Right lung (tissue), 5 donors: ENCODE results near the gene SYT6. TPM values are rescaled to one million over a fixed set of nuclear protein-coding genes. Genes with fewer than 3 reads are reported as not detected.
A peak's percentile ranks its signal among the peaks of the same experiment; 100 is the strongest.

Source experiments
- DNase-seq, 2 donors: peaks; one replicate each; pipeline ENCODE4 v3.0.0-alpha.2; 2013
- polyA plus RNA-seq, 5 donors: library from polyadenylated mRNA; unstranded; fragments of 120-200 nt; gene quantifications; one replicate each; pipeline versions ENCODE4 v1.2.1 to v1.2.3, GENCODE V29; 2013; ENCODE audit warnings: inconsistent platforms in 1 of 5, low replicate concordance in 1 of 5; ENCODE audit not compliant: insufficient read length in 5 of 5, insufficient read depth in 1 of 5

Gene SYT6
- polyA plus RNA-seq, 5 donors, result 9.3 to 16.5 (median 12.5) TPM

DNA sequence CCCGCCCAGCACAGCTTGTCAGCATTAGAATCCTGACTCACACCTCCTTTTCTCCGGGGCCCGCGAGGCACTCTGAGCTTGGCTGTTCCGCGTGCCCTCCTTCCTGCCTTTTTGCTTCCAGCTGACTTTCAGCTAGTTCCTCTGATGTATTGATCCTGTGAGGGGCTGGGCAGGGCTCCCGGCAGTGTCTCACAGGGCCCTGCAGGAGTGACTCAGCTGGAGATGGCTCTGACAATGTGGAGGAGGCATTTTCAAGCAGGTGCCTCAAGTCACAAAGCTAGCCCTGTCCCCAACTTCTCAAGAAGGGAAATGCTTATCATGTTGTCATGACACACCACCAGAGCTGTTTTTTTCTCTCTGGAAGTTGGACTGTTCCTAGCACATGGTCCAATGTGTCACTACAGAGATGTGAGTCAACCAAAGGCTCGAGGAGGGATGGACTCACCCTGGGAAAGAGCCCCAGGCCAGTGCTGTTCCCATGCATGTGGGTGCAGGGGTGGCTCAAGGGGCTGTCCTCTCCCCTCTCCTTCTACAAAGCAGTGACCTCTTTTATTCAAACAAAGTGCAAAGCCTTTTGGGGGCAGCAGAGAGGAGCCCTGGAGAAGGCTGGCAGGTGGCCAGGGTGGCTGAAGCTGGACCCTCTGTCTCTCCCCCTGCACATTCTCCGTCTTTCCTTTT is 30.6 kb downstream of the SYT6 start:
- DNase-seq, result peak; percentile 31 to 32

DNA sequence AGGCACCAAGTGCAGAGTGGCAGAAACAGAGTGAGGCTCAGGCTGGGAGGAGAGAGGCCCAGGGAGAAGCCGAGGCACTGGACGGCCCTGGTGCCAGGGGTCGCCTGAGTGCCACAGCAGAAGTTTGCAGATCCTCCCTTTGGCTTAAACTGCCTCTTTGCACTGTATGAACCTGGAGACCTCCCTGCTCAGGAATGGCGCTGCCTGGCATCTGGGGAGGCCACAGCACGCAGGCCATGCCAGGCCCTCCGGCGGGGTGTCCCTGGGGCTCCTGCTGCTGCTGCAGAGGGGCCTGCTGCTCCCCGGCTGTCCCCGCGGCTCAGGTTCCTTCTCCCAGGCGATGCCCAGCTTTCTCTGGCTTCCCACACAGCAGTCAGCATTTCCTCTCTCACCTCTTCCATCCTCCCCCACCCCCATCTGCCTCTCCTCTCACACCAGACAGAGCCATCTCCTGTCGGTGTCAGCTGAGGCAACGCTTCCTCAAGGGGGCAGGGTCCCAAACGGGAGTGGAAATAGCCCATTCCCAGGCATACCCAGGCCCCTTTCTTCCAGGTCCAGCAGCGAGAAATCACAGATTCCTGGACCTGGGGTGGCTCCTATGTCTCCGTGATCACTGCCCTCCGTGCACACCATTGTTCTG is 35.2 kb downstream of the SYT6 start:
- DNase-seq, result no peak

DNA sequence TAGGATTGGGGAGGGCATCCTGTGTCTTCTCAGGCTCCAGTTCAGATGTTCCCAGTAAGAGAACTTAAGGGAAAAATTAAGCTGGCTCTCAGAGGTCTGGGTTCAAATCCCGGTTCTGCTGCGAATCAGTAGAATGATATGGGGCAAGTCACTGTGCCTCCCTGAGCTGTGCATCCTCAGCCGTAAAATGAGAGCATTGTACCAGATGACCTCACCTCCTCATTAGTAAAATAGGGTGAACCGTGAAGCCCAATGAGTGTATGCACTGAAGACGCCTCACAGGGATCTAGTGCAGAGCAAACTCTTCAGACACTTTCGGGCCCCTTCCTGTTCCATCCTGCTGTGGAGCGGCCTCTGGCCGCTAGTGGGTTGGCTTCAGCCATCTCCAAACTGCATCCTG is 36.0 kb downstream of the SYT6 start:
- DNase-seq, result no peak

DNA sequence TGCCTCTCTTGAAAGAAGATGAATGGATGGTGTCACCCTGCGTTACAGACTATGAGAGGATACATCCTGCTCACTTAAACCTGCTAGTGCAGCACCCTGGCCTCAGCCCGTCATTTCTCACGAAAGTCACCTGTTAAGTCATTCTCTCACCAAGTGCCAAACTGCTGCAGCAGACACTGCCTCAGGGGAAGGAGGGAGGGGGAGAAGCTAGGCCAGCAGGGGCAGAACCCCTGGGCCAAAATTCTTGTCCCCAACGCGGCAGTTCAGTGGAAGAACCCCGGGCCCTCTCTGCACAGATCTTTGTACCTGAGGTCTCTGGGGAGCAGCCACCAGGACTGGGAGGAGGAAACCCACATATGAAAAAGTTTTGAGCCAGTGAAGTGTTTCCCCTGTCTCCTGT is 37.6 kb downstream of the SYT6 start:
- no peak for DNase-seq

DNA sequence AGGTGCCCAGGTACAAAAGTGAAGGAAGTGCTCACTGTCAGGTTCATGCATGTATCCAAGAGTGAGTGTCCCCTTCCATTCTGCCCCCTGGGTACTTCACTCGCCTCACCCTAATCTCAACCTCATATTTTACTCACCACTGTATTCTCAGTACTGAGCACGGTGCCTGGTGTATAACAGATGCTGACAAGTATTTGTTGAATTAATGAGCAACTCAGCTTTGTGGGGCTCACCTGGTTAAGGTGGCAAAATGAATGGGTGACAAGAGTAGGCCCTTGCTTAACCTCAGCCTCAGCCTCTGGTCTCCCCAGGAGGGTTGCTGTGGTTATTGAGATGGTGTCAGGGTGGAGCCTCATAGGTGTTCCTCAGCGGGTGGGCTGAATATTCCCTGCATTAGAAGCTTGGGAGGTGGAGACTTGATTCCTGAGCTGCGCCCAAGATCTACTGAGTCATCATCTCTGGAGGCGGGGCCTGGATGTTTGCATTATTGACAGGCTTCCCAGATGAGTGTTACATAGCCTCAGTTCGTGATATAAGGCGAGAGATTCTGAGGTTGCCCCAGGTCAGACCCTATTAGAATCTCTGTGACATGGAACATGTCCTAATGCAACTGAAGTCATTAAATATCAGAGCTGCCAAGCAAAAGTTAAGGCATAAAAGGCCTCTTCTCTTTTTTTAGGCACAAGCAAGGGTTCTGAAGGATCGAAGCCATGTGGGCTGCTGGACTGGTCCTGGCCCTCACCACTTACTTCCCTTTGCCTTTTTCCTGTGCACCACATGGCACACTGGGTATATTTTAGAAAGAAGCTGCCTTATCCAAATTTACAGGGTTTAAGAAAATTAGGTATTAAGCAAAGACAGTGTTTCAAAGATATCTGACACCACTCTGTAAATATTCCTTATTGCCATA is 39.2 kb downstream of the SYT6 start:
- no peak for DNase-seq

DNA sequence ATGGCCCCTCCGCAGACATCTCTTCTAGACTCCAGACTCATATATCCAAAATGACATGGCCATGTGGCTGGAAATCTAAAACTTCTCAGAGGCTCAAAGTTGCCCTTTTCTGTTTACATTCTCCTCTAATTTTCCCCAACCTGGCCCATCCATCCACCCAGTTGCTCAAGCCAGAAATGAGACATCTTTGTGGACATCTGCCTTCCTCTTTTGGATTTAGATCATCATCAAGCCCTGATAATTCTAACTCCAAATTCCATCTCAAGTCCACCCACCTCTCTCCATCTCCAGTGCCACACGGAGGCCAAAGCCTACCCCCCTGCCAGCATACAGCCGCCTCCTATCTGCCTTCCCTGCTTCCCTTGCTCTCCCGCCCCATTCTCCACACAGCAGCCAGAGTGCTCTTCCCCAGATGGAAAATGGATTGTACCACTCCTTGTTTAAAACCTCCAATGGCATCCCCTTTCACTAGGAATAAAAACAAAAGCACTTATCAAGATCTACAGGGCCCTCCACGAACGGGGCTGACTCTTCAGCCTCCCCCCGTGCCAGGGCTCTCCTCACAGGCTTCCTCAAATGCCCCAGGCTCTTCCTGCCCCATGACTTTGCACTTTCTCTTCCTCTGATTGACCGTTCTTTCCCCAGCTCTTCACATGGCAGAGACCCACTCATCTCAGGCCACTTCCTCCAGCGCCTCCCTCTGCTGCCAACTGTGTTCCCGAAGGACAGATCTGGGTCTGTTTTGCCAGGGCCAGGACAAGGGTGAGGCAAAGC is 40.1 kb downstream of the SYT6 start:
- no peak for DNase-seq

DNA sequence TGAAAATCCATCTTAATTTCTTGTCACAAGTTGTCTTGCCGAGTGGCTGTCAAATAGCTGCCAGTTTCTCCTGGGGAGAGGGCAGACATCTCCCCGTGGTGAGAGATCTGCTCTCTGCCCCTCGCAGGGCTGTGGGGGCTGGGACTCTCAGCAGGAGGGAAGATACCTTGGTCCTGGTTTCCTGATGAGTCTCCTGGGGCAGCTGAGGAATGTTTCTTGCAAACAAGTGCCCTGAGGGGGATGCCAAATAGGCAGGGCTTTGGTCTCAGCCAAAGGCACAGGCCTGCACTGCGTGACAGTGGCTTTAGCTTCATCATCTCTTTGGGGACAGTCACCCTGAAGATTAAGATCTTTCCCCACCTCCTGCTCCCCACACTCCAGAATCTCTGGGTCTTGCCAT is 40.9 kb downstream of the SYT6 start:
- no peak for DNase-seq

DNA sequence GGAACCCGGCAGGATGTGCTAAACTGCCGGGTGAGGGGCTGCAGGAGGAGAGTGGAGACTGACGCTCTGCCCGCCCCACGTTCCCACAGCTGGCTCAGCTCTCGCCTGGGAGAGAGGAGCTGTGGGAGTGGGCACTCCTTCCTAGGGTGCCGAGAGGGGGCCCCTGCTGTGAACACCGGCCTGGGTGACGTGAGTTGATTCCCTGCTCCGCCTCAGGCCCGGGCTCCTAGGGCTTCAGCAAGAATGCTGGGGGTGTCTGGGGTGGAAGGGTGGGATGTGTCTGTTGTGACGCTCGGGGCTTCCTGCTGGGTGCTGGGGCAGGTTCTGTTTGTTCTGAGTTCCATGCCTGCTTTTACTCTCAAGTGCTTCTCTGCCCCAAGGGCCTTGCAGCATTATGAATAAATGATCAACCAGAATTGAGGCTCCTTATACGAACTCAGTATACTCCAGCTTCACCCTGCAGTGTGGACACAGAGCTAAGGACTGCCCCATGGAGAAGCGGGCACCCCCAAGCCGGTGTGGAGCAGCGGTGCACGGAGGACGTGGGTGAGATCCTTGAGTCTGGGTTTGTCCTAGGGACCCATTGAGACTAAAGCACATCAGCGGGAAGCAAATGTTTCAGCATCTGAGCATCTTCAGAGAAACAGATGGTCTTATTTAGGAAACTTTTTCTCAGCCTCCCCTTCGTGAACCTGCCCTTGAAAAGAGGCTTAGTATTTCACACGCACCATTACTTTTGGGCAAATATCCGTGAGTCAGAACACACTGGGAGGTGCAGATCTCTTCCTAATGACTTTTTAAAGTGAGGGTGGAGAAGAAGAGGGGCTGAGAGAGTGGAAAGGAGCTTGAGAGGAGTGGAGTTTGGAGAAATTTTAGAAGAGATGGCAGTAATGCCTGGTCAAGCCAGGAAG is 41.7 kb downstream of the SYT6 start:
- no peak for DNase-seq

DNA sequence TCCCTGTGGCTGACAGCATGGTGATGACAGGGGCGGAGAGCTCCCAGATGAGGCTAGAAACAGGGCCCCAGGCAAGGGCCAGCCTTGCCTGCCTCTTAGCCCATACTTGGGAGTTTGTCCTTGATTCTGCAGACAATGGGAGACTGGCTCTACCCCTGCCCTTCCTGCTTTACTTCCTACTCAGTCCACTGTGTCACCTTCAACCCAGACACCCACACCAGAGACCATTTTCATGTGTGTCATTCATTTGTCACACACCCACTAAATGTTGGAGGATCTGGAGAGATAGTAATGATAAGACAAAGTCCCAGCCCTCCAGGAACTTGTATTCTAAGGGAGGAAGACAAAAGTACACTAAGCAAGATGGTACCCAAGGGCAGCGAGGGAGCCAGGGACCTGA is 43.7 kb downstream of the SYT6 start:
- DNase-seq, result no peak

DNA sequence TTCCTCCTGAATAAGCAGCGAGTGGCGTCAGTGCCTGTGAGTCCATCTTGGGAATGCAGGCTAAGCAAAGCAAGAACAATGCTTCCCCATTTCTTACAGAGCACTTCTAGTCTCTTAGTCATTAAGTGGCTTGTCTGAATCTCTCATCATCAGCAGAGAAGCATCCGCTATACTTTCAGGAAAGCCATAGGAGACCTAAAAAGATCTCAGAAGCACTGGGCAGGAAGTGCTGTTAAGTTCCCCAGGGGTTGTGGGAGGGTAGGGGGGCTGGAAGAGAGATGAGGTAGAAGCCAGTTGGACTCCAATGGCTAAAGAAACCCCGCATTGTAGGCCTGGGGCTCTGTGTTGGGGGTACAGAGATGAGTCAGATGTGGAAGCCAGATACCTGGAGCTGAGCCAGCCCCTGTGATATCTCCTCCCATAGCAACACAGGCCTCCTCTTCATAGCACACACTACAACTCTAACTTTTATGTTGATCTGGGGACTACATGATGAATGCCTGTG is 44.9 kb downstream of the SYT6 start:
- no peak for DNase-seq

DNA sequence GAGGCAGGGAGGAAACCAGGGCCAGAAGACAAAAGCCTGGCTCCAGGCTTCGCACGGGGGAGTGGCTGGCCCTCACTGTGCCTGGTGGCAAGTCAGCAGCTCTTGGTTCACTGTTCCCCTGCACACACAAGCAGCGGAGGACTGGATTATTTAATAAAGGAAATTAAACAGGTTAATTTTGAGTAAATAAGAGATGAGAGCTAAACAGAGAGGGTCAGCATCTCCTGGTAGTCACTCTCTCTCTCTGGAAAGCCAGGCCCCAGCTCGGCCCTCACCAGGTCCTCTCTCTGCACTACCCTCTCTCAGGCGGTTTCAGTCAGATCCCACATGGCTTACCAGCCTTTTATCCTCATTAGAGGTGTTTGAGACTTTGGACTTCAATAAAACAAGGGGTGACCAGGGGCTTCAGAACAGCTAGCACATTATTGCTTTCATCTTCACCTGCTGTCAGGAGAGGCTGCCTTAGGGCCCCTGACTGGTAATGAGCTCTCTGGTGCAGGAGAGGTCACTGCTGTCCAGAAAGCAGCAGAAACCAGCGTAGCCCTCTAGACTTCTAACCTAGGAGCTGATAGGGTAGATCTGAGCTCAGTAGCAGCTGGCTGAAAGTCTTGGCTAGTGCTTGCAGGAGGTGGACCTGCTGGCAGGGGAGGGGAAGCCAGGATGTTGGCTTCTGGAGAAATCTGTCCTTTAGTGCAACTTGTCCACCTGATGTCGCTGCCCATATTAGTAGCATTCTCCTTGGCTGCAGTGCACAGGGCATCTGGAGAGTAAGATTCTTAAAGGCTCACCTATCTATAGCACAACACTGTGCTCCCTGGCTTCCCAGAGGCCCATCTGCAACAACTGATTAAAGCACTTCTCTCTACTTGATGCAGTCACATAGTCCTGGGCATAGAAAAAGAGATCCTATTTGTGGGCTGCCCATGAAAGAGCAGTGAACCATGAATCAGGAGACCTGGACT is 45.9 kb downstream of the SYT6 start:
- DNase-seq, result no peak

DNA sequence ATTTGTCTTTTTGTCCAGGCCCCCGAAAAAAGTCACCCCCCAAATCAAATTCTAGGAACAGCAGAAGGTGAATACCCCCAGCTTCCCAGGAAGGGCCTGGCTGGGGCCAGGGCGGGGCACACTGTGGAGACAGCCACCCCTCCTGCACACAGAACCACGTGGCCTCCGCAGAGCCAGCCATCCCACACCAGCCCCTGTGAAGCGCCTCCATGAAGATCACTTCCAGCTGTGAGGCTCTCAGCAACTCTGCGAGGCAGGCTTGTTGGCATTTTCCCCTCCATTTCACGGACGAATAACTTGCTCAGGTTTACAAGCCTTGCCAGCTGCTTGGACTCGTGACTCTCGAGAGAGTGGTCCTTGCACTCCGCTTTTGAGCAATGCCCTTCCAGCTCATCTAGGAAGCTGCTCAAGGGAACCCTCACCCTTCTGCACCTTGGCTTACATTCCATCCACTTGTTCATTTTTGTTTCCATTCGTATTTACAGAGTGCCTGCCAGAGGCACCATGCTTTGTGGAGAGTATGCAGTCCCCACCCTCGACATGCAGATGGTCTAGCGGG is 48.2 kb downstream of the SYT6 start:
- no peak for DNase-seq

DNA sequence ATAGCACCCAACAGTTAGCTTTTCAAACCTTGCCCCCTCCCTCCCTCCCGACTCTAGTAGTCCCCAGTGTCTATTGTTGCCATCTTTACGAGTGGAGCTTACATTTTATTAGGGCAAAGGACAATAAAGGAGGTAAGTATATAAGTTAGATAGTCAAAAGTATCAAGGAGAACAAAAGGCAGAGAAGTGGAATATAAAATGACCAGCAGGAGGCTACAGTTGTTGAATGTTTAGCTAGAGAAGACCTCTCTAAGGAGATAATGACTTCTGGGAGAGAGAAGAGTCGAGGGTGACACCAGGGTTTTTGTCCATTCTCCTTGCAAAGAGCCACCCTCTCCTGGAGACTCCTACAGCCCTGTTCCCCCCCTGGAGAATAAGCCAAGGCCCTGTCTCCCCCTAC is 48.7 kb downstream of the SYT6 start:
- DNase-seq, result no peak

DNA sequence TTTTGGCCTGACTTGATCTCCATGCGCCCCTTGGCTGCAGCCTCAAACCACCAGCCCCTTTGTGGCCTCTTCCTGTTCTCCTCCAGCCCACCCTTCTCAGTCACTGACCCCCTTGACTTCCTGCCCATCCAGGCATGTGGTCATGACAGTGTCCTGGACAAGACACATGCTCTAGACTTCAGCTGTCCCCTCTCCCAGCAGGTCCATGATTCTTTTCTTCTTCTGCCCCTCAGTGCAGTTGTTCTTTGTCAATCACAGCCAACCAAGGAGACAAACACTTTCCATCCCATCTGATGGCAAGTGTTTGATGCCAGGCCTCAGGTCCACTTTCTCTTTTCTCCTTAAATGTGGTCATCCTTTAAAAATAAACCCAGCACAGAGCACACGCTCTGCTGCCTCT is 49.7 kb downstream of the SYT6 start:
- no peak for DNase-seq

DNA sequence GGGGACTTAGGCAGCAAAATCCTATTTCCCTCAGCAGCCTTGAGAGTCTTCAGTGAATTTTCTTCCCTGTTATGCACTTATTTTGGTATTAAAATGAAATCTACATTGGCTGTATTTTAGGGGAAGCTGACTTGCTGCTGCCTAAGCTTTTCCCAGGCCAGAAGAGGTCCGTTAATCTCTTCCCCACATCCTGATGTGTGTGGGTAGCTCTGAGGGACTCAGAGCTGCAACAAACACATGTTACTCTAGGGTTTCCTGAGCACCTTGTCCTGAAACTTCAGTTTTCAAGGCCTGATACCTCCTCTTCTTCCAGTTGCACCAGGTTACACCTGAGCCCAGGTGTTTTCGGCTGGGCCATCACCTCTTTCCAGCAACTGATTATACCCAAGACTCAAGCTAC is 51.5 kb downstream of the SYT6 start:
- DNase-seq, result no peak

DNA sequence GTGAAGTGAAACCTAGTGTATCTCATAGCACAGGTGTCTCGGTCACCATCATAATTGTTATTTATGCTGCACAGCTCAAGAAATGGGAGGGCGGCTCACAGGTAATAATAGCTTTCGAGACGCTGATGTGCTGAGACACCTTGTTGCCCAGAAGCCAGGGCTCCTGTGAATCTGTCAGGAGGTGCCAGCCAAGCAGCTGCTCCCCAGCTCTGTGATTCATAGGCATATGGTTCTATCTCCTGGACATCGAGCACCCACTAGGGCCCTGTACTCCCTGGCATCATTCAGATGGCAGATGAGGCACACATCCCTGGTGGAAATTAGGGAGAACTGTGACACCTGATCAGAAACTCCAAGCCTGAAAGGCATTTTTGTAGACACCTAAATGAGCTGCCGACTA is 53.5 kb downstream of the SYT6 start:
- no peak for DNase-seq

DNA sequence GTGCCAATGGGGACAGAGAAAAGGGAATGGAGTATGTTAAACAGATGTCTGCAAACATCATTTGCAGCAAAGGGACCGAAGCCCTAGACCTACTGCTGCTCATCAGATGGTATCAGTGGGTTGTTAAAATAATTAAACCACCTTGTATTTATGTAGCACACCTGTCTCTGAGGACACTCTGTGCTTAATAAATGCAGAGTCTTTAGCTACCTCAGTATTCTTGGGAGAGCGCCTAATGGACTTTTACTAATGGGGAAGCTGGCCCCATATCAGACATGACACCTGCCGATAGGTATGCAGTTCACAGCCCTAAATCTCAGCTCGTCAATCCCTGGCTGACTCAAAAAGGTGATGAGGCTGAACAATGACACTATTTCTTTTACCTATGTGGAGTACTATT is 54.4 kb downstream of the SYT6 start:
- DNase-seq, result no peak

DNA sequence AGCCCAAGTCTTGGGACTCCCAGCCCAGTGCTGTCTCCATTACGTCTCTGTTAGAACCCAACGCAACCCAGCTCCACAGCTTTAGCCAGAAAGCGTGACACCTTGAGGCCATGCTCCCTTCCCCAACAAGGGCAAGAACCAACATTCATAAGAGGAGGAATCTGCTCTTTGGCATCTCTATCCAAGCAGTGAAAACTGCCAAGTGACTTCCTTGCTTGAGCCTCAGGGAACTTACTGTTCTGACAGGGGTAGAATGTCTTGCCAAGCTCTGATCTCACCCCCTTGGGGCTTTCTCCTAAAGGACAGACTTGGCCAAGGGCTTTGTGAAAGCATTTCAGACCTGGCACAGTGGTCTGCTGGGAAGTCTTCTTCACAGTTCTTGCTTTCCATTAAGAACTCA is 56.6 kb downstream of the SYT6 start:
- no peak for DNase-seq

DNA sequence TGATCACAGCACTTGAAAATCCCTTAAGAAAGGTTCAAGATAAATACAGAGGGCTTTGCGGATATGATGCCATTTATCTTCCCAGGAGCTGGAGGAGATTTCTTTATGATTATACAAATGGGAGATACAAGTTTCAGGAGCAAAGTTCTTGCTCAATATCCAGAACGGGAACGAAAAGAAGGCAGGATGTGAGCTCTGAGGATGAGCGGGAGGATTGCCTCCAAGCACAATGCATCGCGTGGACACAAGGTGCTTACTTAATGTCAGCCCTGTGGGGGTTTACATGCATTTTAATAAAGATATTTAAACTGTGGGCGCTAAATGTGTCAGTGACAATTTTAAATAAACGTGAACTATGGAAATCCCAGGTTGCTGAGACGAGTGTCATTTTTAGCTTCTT is 59.0 kb downstream of the SYT6 start:
- no peak for DNase-seq

DNA sequence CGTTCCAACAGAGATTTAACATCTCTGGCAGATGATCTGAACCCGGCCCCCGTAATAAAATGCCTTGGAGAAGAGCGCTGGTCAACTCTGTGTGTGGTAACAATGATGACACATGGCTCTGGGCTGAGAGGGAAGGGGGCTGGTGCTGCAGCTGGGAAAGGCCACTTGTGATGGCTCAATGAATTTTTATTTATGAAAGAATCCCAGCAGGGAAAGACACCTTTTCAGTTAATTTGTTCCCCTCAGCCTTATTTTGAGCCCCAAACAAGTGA is 59.4 kb downstream of the SYT6 start:
- DNase-seq, result no peak
